GM12878 (cell line): ENCODE data around the gene DYNLT4. TPM values are rescaled to one million over a fixed set of nuclear protein-coding genes. Genes with fewer than 3 reads are reported as not detected.
A peak's percentile ranks its signal among the peaks of the same experiment; 100 is the strongest.

Experiments used
- CBFB ChIP-seq: IDR thresholded peaks from 2 replicates; pipeline ENCODE4 v1.6.1; 2016; ENCODE audit warnings: antibody characterized with exemption, low read depth
- CHD1 ChIP-seq: IDR thresholded peaks from 2 replicates; pipeline ENCODE4 v1.6.1; 2012; ENCODE audit warnings: low read depth, low read length, improper control_type of control experiment
- E2F4 ChIP-seq: IDR thresholded peaks from 2 replicates; pipeline ENCODE4 v1.6.1; 2012; ENCODE audit warnings: low read depth, low read length, improper control_type of control experiment
- FOS ChIP-seq: IDR thresholded peaks from 3 replicates; pipeline ENCODE4 v1.6.1; 2011; ENCODE audit warnings: borderline replicate concordance; ENCODE audit not compliant: insufficient read length; ENCODE audit errors: extremely low read depth
- IRF4 ChIP-seq: IDR thresholded peaks from 2 replicates; pipeline ENCODE4 v1.6.1; 2011; ENCODE audit warnings: low read depth, low read length
- JUND ChIP-seq: IDR thresholded peaks from 2 replicates; pipeline ENCODE4 v1.6.1; 2012; ENCODE audit warnings: low read depth, mild to moderate bottlenecking, low read length, improper control_type of control experiment, moderate library complexity
- RELB ChIP-seq: fragments of 450-650 bp; IDR thresholded peaks from 2 replicates; pipeline ENCODE4 v1.6.1; 2017; ENCODE audit warnings: low read depth, mild to moderate bottlenecking, moderate library complexity
- REST ChIP-seq: IDR thresholded peaks from 2 replicates; pipeline ENCODE4 v1.6.1; 2012; ENCODE audit warnings: mild to moderate bottlenecking, low read depth, low read length
- TCF3 ChIP-seq: IDR thresholded peaks from 2 replicates; pipeline ENCODE4 v1.6.1; 2012; ENCODE audit warnings: low read depth, mild to moderate bottlenecking, low read length, borderline replicate concordance; ENCODE audit not compliant: insufficient read depth
- USF2 ChIP-seq: IDR thresholded peaks from 2 replicates; pipeline ENCODE4 v1.6.1; 2011; ENCODE audit warnings: low read depth, low read length, improper control_type of control experiment, borderline replicate concordance
- YY1 ChIP-seq: IDR thresholded peaks from 2 replicates; pipeline ENCODE4 v1.6.1; 2011; ENCODE audit warnings: low read depth, mild to moderate bottlenecking, low read length
- ZBTB40 ChIP-seq: fragments of 450-650 bp; IDR thresholded peaks from 2 replicates; pipeline ENCODE4 v1.6.1; 2016; ENCODE audit warnings: mild to moderate bottlenecking, moderate library complexity, borderline replicate concordance
- ZNF217 ChIP-seq: fragments of 450-650 bp; IDR thresholded peaks from 2 replicates; pipeline ENCODE4 v1.6.1; 2017; ENCODE audit warnings: antibody characterized with exemption, mild to moderate bottlenecking
- ZNF274 ChIP-seq: IDR thresholded peaks from one replicate; pipeline ENCODE4 v1.8.0; 2011; ENCODE audit not compliant: insufficient read length, insufficient read depth
- ZNF384 ChIP-seq: IDR thresholded peaks from 2 replicates; pipeline ENCODE4 v1.6.1; 2012; ENCODE audit warnings: low read depth, mild to moderate bottlenecking, low read length, improper control_type of control experiment, borderline replicate concordance
- ZZZ3 ChIP-seq: IDR thresholded peaks from 2 replicates; pipeline ENCODE4 v1.6.1; 2011; ENCODE audit warnings: low read depth; ENCODE audit not compliant: control insufficient read depth, insufficient read length
- polyA plus RNA-seq, 11 experiments: library from polyadenylated mRNA; depleted of rRNA in 4 of 11; unstranded in 6 of 11; stranded (reverse) in 5 of 11; fragments of >200 nt; fragmentation: Nextera tagmentation in 4 of 11; fragmentation: Illumina TruSeq in 1 of 11; extraction: Ambion mirVana in 4 of 11; extraction: Trizol in 1 of 11; gene quantifications; 1 replicate in 1 of 11; 2 replicates in 10 of 11; pipeline versions ENCODE4 v1.2.1 to v1.2.3, GENCODE V29; 2011 to 2016; ENCODE audit warnings: inconsistent platforms in 2 of 11, missing spikeins in 2 of 11, low read depth in 1 of 11
- total RNA-seq, 4 experiments: library from RNA; depleted of rRNA in 3 of 4; stranded (reverse); fragments of >200 nt in 3 of 4; fragmentation: Illumina TruSeq in 1 of 4; extraction: Trizol in 1 of 4; gene quantifications; 2 replicates each; pipeline versions ENCODE4 v1.2.1 to v1.2.3, GENCODE V29; 2013 to 2021

Gene DYNLT4
- total and polyA plus RNA-seq, 10 of the 15 experiments (the other 5 are each of a cell fraction or from before 2014, with no cell fraction given), result 0.23 to 0.28 TPM; not detected in 8

GRCh38 chr1:44799770-44800584 is 7.2 kb downstream of the DYNLT4 start, which contains the start of gene PLK3 (continued):
- TF ChIP-seq E2F4, result no peak
- TF ChIP-seq FOS, result no peak
- TF ChIP-seq CHD1, result no peak
- no peak for TF ChIP-seq JUND
- no peak for TF ChIP-seq USF2
- TF ChIP-seq ZBTB40, result no peak; the same call in 1 of the 2 replicates
- TF ChIP-seq TCF3, result peak; percentile 11; the same call in 1 of the 2 replicates
- TF ChIP-seq ZZZ3, result no peak
- peak; percentile 73; the same call in 1 of the 2 replicates for TF ChIP-seq CBFB
- no peak for TF ChIP-seq REST
- no peak for TF ChIP-seq ZNF384
- peak; percentile 67; the same call in 1 of the 2 replicates for TF ChIP-seq RELB
- TF ChIP-seq IRF4, result no peak
- TF ChIP-seq YY1, result peak; percentile 55
- 0 out of 2 replicates have a peak, but pooled peaks have one; percentile 43 for TF ChIP-seq ZNF217
- TF ChIP-seq ZNF274, result no peak
